ENCODE data around the gene SNX1. TPM values are rescaled to one million over a fixed set of nuclear protein-coding genes. Genes with fewer than 3 reads are reported as not detected.
A peak's percentile ranks its signal among the peaks of the same experiment; 100 is the strongest.

SNX1 gene
- polyA plus RNA-seq, 2 of the 4 experiments (the other 2 are of a cell fraction), result 86.7 to 89.4 TPM

DNA sequence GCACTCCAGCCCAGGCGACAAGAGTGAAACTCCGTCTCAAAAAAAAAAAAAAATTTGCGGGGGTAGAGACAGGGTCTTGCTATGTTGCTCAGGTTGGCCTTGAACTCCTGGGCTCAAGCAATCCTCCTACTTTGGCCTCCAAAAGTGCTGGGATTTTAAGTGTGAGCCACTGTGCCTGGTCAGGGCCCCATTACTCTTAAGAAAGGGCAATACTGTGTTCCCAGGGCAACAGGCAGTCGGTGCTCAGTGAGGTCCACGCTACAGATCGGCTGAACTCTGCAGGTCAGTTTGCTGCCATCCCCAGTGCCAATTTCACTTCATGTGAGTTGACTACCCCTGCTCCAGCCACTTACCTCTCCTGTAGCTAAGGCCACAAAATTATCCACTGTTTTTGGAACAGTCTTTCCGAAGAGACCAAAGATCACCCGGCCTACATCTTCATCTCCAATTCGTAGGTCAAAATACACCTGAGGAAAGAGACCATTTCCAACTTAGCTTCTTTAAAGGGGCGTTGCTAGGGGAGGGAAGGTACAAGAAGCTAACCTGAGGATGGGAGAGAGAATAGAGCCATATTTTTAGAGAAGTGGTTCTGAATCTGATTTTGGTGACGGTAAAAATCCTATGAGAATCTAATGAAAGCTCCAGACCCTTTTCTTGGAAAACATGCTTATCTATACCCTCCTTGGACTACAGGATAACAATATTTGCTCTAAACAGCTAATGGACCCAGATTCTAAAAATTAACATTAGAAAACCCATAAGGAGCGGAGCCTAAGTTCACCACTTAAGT, 66.1 kb downstream of the SNX1 start:
- H3K27ac ChIP-seq, result peak overlapping the region; percentile 85 to 92
- CTCF ChIA-PET, result interaction anchor here (0.6 to 5.7 kb wide), 9 partner anchors 8 to 552 kb away, joined by 3 to 69 read pairs (median 4); partner anchors contain the start of gene SNX22
- TF ChIP-seq, protein P1, sequence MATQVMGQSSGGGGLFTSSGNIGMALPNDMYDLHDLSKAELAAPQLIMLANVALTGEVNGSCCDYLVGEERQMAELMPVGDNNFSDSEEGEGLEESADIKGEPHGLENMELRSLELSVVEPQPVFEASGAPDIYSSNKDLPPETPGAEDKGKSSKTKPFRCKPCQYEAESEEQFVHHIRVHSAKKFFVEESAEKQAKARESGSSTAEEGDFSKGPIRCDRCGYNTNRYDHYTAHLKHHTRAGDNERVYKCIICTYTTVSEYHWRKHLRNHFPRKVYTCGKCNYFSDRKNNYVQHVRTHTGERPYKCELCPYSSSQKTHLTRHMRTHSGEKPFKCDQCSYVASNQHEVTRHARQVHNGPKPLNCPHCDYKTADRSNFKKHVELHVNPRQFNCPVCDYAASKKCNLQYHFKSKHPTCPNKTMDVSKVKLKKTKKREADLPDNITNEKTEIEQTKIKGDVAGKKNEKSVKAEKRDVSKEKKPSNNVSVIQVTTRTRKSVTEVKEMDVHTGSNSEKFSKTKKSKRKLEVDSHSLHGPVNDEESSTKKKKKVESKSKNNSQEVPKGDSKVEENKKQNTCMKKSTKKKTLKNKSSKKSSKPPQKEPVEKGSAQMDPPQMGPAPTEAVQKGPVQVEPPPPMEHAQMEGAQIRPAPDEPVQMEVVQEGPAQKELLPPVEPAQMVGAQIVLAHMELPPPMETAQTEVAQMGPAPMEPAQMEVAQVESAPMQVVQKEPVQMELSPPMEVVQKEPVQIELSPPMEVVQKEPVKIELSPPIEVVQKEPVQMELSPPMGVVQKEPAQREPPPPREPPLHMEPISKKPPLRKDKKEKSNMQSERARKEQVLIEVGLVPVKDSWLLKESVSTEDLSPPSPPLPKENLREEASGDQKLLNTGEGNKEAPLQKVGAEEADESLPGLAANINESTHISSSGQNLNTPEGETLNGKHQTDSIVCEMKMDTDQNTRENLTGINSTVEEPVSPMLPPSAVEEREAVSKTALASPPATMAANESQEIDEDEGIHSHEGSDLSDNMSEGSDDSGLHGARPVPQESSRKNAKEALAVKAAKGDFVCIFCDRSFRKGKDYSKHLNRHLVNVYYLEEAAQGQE (IDR thresholded peaks at IDR 0.05), result no peak
- peak; percentile 55 for TF ChIP-seq HOXA7 (CRISPR knock-in tag; IDR thresholded peaks at IDR 0.05)
- WGBS (ENCODE audit: missing lambda C conversion rate), result 27% methylated on average over 12 of the region's 12 CpGs
- peaks cover 32% of the 10 kb centered on the region for H3K4me1 ChIP-seq
- POLR2A ChIA-PET, result interaction anchor here (2.3 kb wide), 1 partner anchor 8 kb away, joined by 19 read pairs; no protein-coding TSS in a partner anchor
- DNase-seq (ENCODE audit: low read depth in 1 of 2, low spot score in 1 of 2), result no peak
- no peak for ATAC-seq
- no peak for FAIRE-seq
- peak overlapping the region; percentile 80 for H3K4me3 ChIP-seq
- no peaks in the 10 kb centered on the region for H3K9me3 ChIP-seq
- H3K4me2 ChIP-seq, result peak overlapping the region; percentile 95

DNA sequence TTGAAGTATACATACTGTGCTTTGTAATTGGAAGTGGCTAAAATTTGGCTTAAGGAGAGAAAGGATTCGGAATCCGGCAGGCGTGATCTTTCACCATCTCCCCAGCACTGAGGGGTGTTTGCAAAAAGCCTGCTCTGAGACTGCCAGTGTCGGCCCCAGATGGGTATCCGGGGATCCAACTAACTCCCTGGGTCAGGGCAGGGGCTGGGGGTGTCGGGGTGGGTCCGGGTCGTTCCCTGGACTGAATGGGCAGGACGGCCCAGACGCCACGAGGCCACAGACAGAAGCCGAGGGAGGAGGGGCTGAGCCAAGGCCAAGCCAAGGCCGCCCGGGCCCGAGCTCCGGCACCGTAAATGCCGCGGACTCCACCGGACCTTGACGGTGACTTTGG, 66.7 kb downstream of the SNX1 start:
- CTCF ChIA-PET, result interaction anchor here (1.1 to 5.7 kb wide), 8 partner anchors 8 to 553 kb away, joined by 3 to 69 read pairs (median 4); partner anchors contain the start of gene SNX22
- H3K9me3 ChIP-seq, result no peaks in the 10 kb centered on the region
- peak overlapping the region; percentile 85 to 92 for H3K27ac ChIP-seq
- DNase-seq (ENCODE audit: low read depth in 1 of 2, low spot score in 1 of 2), result peak in 1 of 2 experiments; percentile 46
- ATAC-seq, result peak; percentile 62 to 69
- POLR2A ChIA-PET, result interaction anchor here (0.7 to 2.3 kb wide), 5 partner anchors 9 to 225 kb away, joined by 3 to 19 read pairs (median 7); partner anchors contain the start of gene TRIP4
- H3K4me1 ChIP-seq, result peaks cover 32% of the 10 kb centered on the region
- TF ChIP-seq ZC3H11A (IDR thresholded peaks at IDR 0.05), result no peak
- TF ChIP-seq, protein P2, sequence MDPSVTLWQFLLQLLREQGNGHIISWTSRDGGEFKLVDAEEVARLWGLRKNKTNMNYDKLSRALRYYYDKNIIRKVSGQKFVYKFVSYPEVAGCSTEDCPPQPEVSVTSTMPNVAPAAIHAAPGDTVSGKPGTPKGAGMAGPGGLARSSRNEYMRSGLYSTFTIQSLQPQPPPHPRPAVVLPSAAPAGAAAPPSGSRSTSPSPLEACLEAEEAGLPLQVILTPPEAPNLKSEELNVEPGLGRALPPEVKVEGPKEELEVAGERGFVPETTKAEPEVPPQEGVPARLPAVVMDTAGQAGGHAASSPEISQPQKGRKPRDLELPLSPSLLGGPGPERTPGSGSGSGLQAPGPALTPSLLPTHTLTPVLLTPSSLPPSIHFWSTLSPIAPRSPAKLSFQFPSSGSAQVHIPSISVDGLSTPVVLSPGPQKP (IDR thresholded peaks at IDR 0.05; ENCODE audit: low read depth, low read length), result no peak
- TF ChIP-seq JUN (IDR thresholded peaks at IDR 0.05), result no peak
- no peak for TF ChIP-seq EHMT2 (IDR thresholded peaks at IDR 0.05; ENCODE audit: low read depth)
- no peak for TF ChIP-seq ZSCAN20 (CRISPR knock-in tag; IDR thresholded peaks at IDR 0.05)
- no peak for TF ChIP-seq MAFK (IDR thresholded peaks at IDR 0.05; ENCODE audit: partially characterized antibody)
- no peak for TF ChIP-seq CBX8 (IDR thresholded peaks at IDR 0.05)
- no peak for TF ChIP-seq TFCP2L1 (CRISPR knock-in tag; IDR thresholded peaks at IDR 0.05)
- TF ChIP-seq HOXB13 (CRISPR knock-in tag; IDR thresholded peaks at IDR 0.05; ENCODE audit: low read depth), result no peak
- no peak for TF ChIP-seq RAD21 (conservative IDR thresholded peaks at IDR 0.05 in 1 of 2, IDR thresholded peaks at IDR 0.05 in 1 of 2)
- under 1% methylated on average over 7 of the region's 21 CpGs for WGBS (ENCODE audit: missing lambda C conversion rate)
- peak overlapping the region; percentile 80 for H3K4me3 ChIP-seq
- FAIRE-seq, result no peak
- H3K4me2 ChIP-seq, result peak overlapping the region; percentile 95

DNA sequence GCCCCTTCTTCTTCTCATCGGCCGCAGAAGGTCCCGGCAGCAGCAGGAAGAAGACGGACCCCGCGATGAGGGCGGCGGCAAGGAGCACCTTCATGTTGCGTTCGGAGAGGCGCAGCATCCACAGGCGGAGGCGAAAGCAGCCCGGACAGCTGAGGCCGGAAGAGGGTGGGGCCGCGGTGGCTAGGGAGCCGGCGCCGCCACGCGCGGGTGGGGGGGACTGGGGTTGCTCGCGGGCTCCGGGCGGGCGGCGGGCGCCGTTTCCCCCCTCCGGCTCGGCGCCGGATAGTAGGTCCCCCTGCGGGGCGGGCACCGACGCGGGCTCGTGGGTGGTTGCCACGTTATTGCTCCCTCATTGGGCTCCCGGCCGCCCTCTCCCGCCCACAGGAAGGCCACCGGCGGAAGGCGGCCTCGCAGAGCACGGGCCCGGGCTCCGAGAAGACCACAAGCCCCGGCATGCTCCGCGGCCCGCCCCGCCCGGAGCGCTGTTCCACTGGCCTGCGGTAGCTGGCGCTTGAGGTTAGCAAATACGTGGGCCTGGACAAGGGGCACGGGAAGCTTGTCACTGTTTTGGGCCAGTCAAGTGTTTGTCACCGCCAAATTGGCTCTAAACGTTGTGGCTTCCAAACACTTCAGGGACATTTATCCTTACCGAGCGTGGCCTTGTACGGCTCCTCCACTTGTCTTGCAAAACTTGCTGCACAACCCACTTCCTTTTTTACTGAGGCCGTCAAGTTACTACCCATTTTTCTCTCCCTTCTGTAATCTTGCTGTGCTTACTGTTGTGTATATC, 67.3 kb downstream of the SNX1 start, which contains the start of gene PPIB:
PPIB (minus strand) TSS at position 154 of the 790 bp plus-strand sequence; CDS start at position 118, 36 bp downstream.
- DNase-seq (ENCODE audit: low read depth in 1 of 2, low spot score in 1 of 2) (peak; percentile 98), FAIRE-seq (no peak), ATAC-seq (peak; percentile 96 to 97)
- H3K4me2 ChIP-seq, result peak within 1 kb of the TSS; percentile 95
- peaks cover 32% of the 10 kb centered on the region for H3K4me1 ChIP-seq
- peak within 1 kb of the TSS; percentile 80 for H3K4me3 ChIP-seq
- POLR2A ChIA-PET, result interaction anchor here (0.5 to 2.3 kb wide), 7 partner anchors 9 to 263 kb away, joined by 3 to 19 read pairs (median 6); partner anchors contain the start of genes SNX1 and TRIP4
- CTCF ChIA-PET, result interaction anchor here (0.6 to 5.7 kb wide), 17 partner anchors 9 to 565 kb away, joined by 3 to 69 read pairs (median 4); partner anchors contain the start of genes CSNK1G1 and SNX22
- WGBS (ENCODE audit: missing lambda C conversion rate), result 5% methylated on average over 22 of the region's 69 CpGs
- H3K9me3 ChIP-seq, result no peaks in the 10 kb centered on the region
- H3K27ac ChIP-seq, result peak within 1 kb of the TSS; percentile 85 to 92
- TF ChIP-seq, protein P3, sequence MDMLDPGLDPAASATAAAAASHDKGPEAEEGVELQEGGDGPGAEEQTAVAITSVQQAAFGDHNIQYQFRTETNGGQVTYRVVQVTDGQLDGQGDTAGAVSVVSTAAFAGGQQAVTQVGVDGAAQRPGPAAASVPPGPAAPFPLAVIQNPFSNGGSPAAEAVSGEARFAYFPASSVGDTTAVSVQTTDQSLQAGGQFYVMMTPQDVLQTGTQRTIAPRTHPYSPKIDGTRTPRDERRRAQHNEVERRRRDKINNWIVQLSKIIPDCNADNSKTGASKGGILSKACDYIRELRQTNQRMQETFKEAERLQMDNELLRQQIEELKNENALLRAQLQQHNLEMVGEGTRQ (IDR thresholded peaks at IDR 0.05), result peak; percentile 23; the same call in 1 of the 2 replicates
- TF ChIP-seq RNF2 (IDR thresholded peaks at IDR 0.05; ENCODE audit: borderline replicate concordance, low read depth) (no peak), EHMT2 (IDR thresholded peaks at IDR 0.05; ENCODE audit: low read depth) (no peak), CEBPB (IDR thresholded peaks at IDR 0.05) (peak in 1 of 2 experiments; percentile 37; a peak in 1 of 4 replicates), MAFK (IDR thresholded peaks at IDR 0.05; ENCODE audit: partially characterized antibody) (no peak), MYC (IDR thresholded peaks at IDR 0.05; ENCODE audit: borderline replicate concordance, low read length) (peak; percentile 86), CHD2 (IDR thresholded peaks at IDR 0.05; ENCODE audit: low read length, partially characterized antibody) (no peak), RFX5 (IDR thresholded peaks at IDR 0.05) (peak; percentile 67; the same call in 1 of the 2 replicates), HEYL (CRISPR knock-in tag; IDR thresholded peaks at IDR 0.05) (no peak)
- TF ChIP-seq, protein P1 (IDR thresholded peaks at IDR 0.05), result no peak

Data from A549 (cell line).